Measurements from ENCODE around the gene RALGPS1.

DNA sequence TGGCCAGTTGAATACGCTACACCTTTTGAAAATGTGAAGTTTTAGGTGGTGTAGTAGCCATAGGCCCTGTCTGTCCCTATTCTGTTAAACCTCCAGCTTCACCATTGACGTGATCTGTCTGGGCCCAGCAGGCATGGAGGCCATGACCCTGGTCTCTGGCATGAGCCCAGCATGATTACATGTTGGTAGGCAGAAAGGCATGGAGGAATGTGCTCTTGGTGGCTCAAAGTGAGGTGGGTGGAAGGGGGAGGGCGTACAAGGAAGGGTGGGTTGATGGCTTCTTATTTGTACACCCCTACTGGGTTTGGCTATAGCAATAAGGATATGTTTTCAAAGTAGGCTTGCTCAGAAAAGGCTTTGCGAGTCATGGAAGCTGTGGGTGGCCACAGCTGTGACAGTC lies 23.7 kb downstream of the RALGPS1 start:
- no peak for TF ChIP-seq CTCF (IDR thresholded peaks at IDR 0.05)
- no peak for TF ChIP-seq POLR2A (IDR thresholded peaks at IDR 0.05)
